NCI-H82 (cell line): Measurements from ENCODE around the gene MYO18A.
A peak's percentile ranks its signal among the peaks of the same experiment; 100 is the strongest.
"Not testable (repeated sequence)": the region's sequence is repeated elsewhere in the genome, so short reads cannot be mapped to it uniquely, and the experiment has no call there.

Experiments used
- DNase-seq: peaks from one replicate; lab custom pipeline; 2025; lab: John Stamatoyannopoulos, UW

MYO18A gene

GRCh38 chr17:29194669-29195068 lies 14.5 kb upstream of the MYO18A start:
- no peak for DNase-seq

- peak; percentile 12 for DNase-seq
Observed at GRCh38 chr17:29193146-29193545, 12.9 kb upstream of the MYO18A start.

- no peak for DNase-seq
Observed at GRCh38 chr17:29190592-29191207, 10.5 kb upstream of the MYO18A start.

GRCh38 chr17:29190039-29190438 lies 9.8 kb upstream of the MYO18A start:
- DNase-seq: no peak

GRCh38 chr17:29189355-29189754 lies 9.2 kb upstream of the MYO18A start:
- no peak for DNase-seq

- DNase-seq: no peak
Observed at GRCh38 chr17:29181226-29181625, 1.0 kb upstream of the MYO18A start.

GRCh38 chr17:29180788-29181160 lies 576 bp upstream of the MYO18A start:
- no peak for DNase-seq

- peak; percentile 86 for DNase-seq
Observed at GRCh38 chr17:29179232-29180033, 765 bp downstream of the MYO18A start.

GRCh38 chr17:29178750-29179231 lies 1.4 kb downstream of the MYO18A start:
- DNase-seq: no peak

- DNase-seq: peak; percentile 33
Observed at GRCh38 chr17:29177871-29178749, 2.1 kb downstream of the MYO18A start.

GRCh38 chr17:29177541-29177870 lies 2.7 kb downstream of the MYO18A start:
- no peak for DNase-seq

GRCh38 chr17:29176558-29177351 lies 3.4 kb downstream of the MYO18A start:
- DNase-seq: peak; percentile 75

GRCh38 chr17:29175349-29175748 lies 4.8 kb downstream of the MYO18A start:
- no peak for DNase-seq

GRCh38 chr17:29172589-29172988 lies 7.6 kb downstream of the MYO18A start:
- DNase-seq: no peak

- DNase-seq: no peak
Observed at GRCh38 chr17:29170682-29171081, 9.5 kb downstream of the MYO18A start.

GRCh38 chr17:29169806-29170591 lies 10.2 kb downstream of the MYO18A start:
- no peak for DNase-seq

GRCh38 chr17:29168759-29169126 lies 11.5 kb downstream of the MYO18A start:
- not testable (repeated sequence) for DNase-seq

GRCh38 chr17:29168079-29168758 lies 12.0 kb downstream of the MYO18A start:
- no peak for DNase-seq

GRCh38 chr17:29167393-29168078 lies 12.7 kb downstream of the MYO18A start:
- no peak for DNase-seq

GRCh38 chr17:29166507-29166887 lies 13.7 kb downstream of the MYO18A start:
- DNase-seq: no peak
